HCT116 (cell line): ENCODE measurements around the gene PTPRZ1. TPM values are rescaled to one million over a fixed set of nuclear protein-coding genes. Genes with fewer than 3 reads are reported as not detected.

Experiments used
- ATAC-seq: fragments of 200-7000 bp; cut with Tn5 transposase; 2 replicates; pipeline ENCODE4 v1.9.1; 2020; ENCODE audit warnings: mild to moderate bottlenecking, moderate library complexity
- BruUV-seq: library from RNA; stranded (reverse); fragments of 400-500 nt; replicated peaks from 2 replicates; lab custom pipeline; 2021; lab: Mats Ljungman, UMichigan
- CTCF ChIA-PET: fragments of 300-600 bp; sonication (Branson Sonifier 250); formaldehyde crosslinking; loops from one replicate; lab custom pipeline; 2021; ENCODE audit warnings: antibody characterized with exemption; lab: Charles Lee
- POLR2A ChIA-PET: fragments of 300-600, 350-600 bp; sonication (Branson Sonifier 250); formaldehyde crosslinking; loops from one replicate; lab custom pipeline; 2021; ENCODE audit warnings: antibody characterized with exemption; lab: Charles Lee
- RAD21 ChIA-PET, 2 experiments: fragments of 300-600 bp; sonication (Branson Sonifier 250); formaldehyde crosslinking; loops; one replicate each; lab custom pipeline; 2023; ENCODE audit warnings: low total read pairs in 2 of 2; ENCODE audit not compliant: uncharacterized antibody in 2 of 2, unreplicated experiment in 2 of 2, low non-redundant PET in 1 of 2; lab: Charles Lee
- DNase-seq: peaks from one replicate; pipeline ENCODE4 v3.0.0-alpha.2; 2010; ENCODE audit warnings: low read depth, low spot score
- H2AFZ ChIP-seq: fragments of 200-600 bp; shearing (Covaris generic), sonication (generic); 2 replicates; pipeline ENCODE4 v1.6.1; 2017; ENCODE audit warnings: low read depth, mixed run types, mixed read lengths, antibody characterized with exemption, low read length; ENCODE audit not compliant: poor library complexity, severe bottlenecking
- H3K27ac ChIP-seq: 2 replicates; pipeline ENCODE4 v1.5.1; 2012; ENCODE audit warnings: low read depth, low read length
- H3K27me3 ChIP-seq: fragments of 200-600 bp; sonication (generic); 2 replicates; pipeline ENCODE4 v1.6.1; 2016; ENCODE audit warnings: mixed run types, low read length, mixed read lengths; ENCODE audit not compliant: insufficient read depth
- H3K36me3 ChIP-seq, 2 experiments: fragments of 200-500 bp in 1 of 2; fragments of 200-600 bp in 1 of 2; sonication (Bioruptor generic) in 1 of 2; sonication (generic) in 1 of 2; 2 replicates each; pipeline versions ENCODE4 v1.5.1 to v1.6.1; 2014 to 2016; ENCODE audit warnings: low read length in 2 of 2, inconsistent platforms in 1 of 2, mixed read lengths in 1 of 2, mixed run types in 1 of 2; ENCODE audit not compliant: insufficient read depth in 2 of 2, control insufficient read depth in 1 of 2
- H3K4me1 ChIP-seq, 2 experiments: fragments of 200-600 bp in 1 of 2; sonication (generic) in 1 of 2; 2 replicates each; pipeline versions ENCODE4 v1.5.1 to v1.6.1; 2012 to 2017; ENCODE audit warnings: low read length in 2 of 2, inconsistent platforms in 1 of 2, mild to moderate bottlenecking in 1 of 2, mixed read lengths in 1 of 2, mixed run types in 1 of 2, moderate library complexity in 1 of 2; ENCODE audit not compliant: insufficient read depth in 2 of 2, control insufficient read depth in 1 of 2
- H3K4me2 ChIP-seq: fragments of 200-600 bp; sonication (generic); 2 replicates; pipeline ENCODE4 v1.6.1; 2017; ENCODE audit warnings: mixed run types, low read length, mixed read lengths
- H3K4me3 ChIP-seq, 2 experiments: fragments of 200-600 bp in 1 of 2; sonication (generic) in 1 of 2; replicated peaks in 1 of 2; 2 replicates each; pipeline ENCODE4 v1.5.1; 2011 to 2016; ENCODE audit warnings: low read length in 2 of 2, control low read depth in 1 of 2, low read depth in 1 of 2, mild to moderate bottlenecking in 1 of 2, mixed read lengths in 1 of 2, mixed run types in 1 of 2
- H3K79me2 ChIP-seq: fragments of 200-600 bp; sonication (generic); 2 replicates; pipeline ENCODE4 v1.6.1; 2017; ENCODE audit warnings: mild to moderate bottlenecking, mixed run types, low read length, moderate library complexity, mixed read lengths; ENCODE audit not compliant: insufficient read depth
- H3K9ac ChIP-seq: fragments of 200-600 bp; sonication (generic); 2 replicates; pipeline ENCODE4 v1.6.1; 2016; ENCODE audit warnings: low read length, mixed read lengths
- H3K9me2 ChIP-seq: fragments of 200-600 bp; sonication (generic), shearing (Covaris generic); 2 replicates; pipeline ENCODE4 v1.6.1; 2017; ENCODE audit warnings: mixed run types, mild to moderate bottlenecking, moderate library complexity; ENCODE audit not compliant: insufficient read depth
- H3K9me3 ChIP-seq, 2 experiments: fragments of 200-500 bp in 1 of 2; fragments of 200-600 bp in 1 of 2; sonication (Bioruptor generic) in 1 of 2; sonication (generic) in 1 of 2; 2 replicates each; pipeline ENCODE4 v1.6.1; 2014 to 2017; ENCODE audit warnings: low read length in 2 of 2, mixed read lengths in 2 of 2, inconsistent platforms in 1 of 2, low read depth in 1 of 2, mild to moderate bottlenecking in 1 of 2, mixed run types in 1 of 2, moderate library complexity in 1 of 2; ENCODE audit not compliant: control insufficient read depth in 1 of 2, insufficient read depth in 1 of 2
- H4K20me1 ChIP-seq: fragments of 200-600 bp; sonication (generic), shearing (Covaris generic); 2 replicates; pipeline ENCODE4 v1.6.1; 2017; ENCODE audit warnings: mixed run types, mild to moderate bottlenecking, moderate library complexity; ENCODE audit not compliant: insufficient read depth
- ATF3 ChIP-seq: IDR thresholded peaks from 2 replicates; pipeline ENCODE4 v1.6.1; 2012
- CBX3 ChIP-seq: IDR thresholded peaks from 2 replicates; pipeline ENCODE4 v1.6.1; 2012; ENCODE audit warnings: low read depth
- CEBPB ChIP-seq: IDR thresholded peaks from 2 replicates; pipeline ENCODE4 v1.6.1; 2012; ENCODE audit warnings: low read depth
- EGR1 ChIP-seq: IDR thresholded peaks from 2 replicates; pipeline ENCODE4 v1.6.1; 2012; ENCODE audit warnings: low read depth
- ELF1 ChIP-seq: IDR thresholded peaks from 2 replicates; pipeline ENCODE4 v1.6.1; 2012; ENCODE audit warnings: low read depth, borderline replicate concordance
- EZH2 ChIP-seq: fragments of 200-600 bp; sonication (generic); IDR thresholded peaks from 2 replicates; pipeline ENCODE4 v1.6.1; 2017; ENCODE audit warnings: antibody characterized with exemption, mixed run types
- EZH2phosphoT487 ChIP-seq: fragments of 200-600 bp; IDR thresholded peaks from 2 replicates; pipeline ENCODE4 v1.6.1; 2018; ENCODE audit warnings: antibody characterized with exemption, borderline replicate concordance
- FOSL1 ChIP-seq: IDR thresholded peaks from 2 replicates; pipeline ENCODE4 v1.6.1; 2012; ENCODE audit warnings: low read depth
- JUND ChIP-seq: IDR thresholded peaks from 2 replicates; pipeline ENCODE4 v1.6.1; 2012
- MAX ChIP-seq: IDR thresholded peaks from 2 replicates; pipeline ENCODE4 v1.6.1; 2012
- POLR2AphosphoS5 ChIP-seq: IDR thresholded peaks from 2 replicates; pipeline ENCODE4 v1.6.1; 2011; ENCODE audit warnings: mild to moderate bottlenecking, low read depth, low read length, moderate library complexity
- RAD21 ChIP-seq: IDR thresholded peaks from 2 replicates; pipeline ENCODE4 v1.6.1; 2012; ENCODE audit warnings: low read depth, mild to moderate bottlenecking
- SIN3A ChIP-seq: IDR thresholded peaks from 2 replicates; pipeline ENCODE4 v1.6.1; 2012; ENCODE audit warnings: low read depth
- SP1 ChIP-seq: IDR thresholded peaks from 2 replicates; pipeline ENCODE4 v1.6.1; 2012; ENCODE audit warnings: low read depth
- SRF ChIP-seq: IDR thresholded peaks from 2 replicates; pipeline ENCODE4 v1.6.1; 2012; ENCODE audit warnings: low read depth
- TCF7L2 ChIP-seq: IDR thresholded peaks from 2 replicates; pipeline ENCODE4 v1.7.0; 2011; ENCODE audit warnings: borderline replicate concordance, inconsistent platforms; ENCODE audit not compliant: insufficient read depth, insufficient read length; ENCODE audit errors: extremely low read depth
- YY1 ChIP-seq: IDR thresholded peaks from 2 replicates; pipeline ENCODE4 v1.6.1; 2011; ENCODE audit warnings: low read length, low read depth, moderate library complexity, mild to moderate bottlenecking; ENCODE audit not compliant: insufficient replicate concordance; ENCODE audit errors: extremely low read depth
- ZBTB33 ChIP-seq: IDR thresholded peaks from 2 replicates; pipeline ENCODE4 v1.6.1; 2011; ENCODE audit warnings: mild to moderate bottlenecking, low read length, moderate library complexity; ENCODE audit not compliant: insufficient replicate concordance; ENCODE audit errors: extremely low read depth
- ZFX ChIP-seq: fragments of 450-650 bp; IDR thresholded peaks from 2 replicates; pipeline ENCODE4 v1.6.1; 2017
- ZNF274 ChIP-seq: fragments of 200-500 bp; sonication (Bioruptor generic); IDR thresholded peaks from 2 replicates; pipeline ENCODE4 v1.6.1; 2014; ENCODE audit warnings: mild to moderate bottlenecking, low read depth, low read length, inconsistent platforms
- intact Hi-C: fragments of 100-400 bp; cut with micrococcal nuclease; formaldehyde crosslinking; loops from 2 replicates; pipeline ENCODE4 v1.10.0; 2022
- total RNA-seq: library from RNA; stranded (reverse); gene quantifications from one replicate; pipeline ENCODE4 v1.2.1, GENCODE V29; 2021; ENCODE audit not compliant: unreplicated experiment

Gene PTPRZ1
- total RNA-seq, 1 experiment from 2014 or later, result 0.25 TPM

GRCh38 chr7:121966276-121966934, 93.4 kb downstream of the PTPRZ1 start:
- intact Hi-C loops, result no loop called here
- no peak overlapping the region for H3K9ac ChIP-seq
- no peak for ATAC-seq
- no peaks in the 10 kb centered on the region for H3K79me2 ChIP-seq
- H3K27ac ChIP-seq, result no peak overlapping the region
- ChIA-PET POLR2A (no interaction called here), RAD21 (no interaction called here), CTCF (no interaction called here)
- no peaks in the 10 kb centered on the region for H3K36me3 ChIP-seq
- no peak overlapping the region for H2AFZ ChIP-seq
- H3K4me3 ChIP-seq, result no peak overlapping the region
- H3K9me3 ChIP-seq, result no peaks in the 10 kb centered on the region
- BruUV-seq, result no TSS peak
- no peaks in the 10 kb centered on the region for H4K20me1 ChIP-seq
- no peak overlapping the region for H3K4me2 ChIP-seq
- DNase-seq, result no peak
- TF ChIP-seq ELF1 (no peak), EGR1 (no peak), POLR2AphosphoS5 (no peak), EZH2 (no peak), JUND (no peak), MAX (no peak), ZBTB33 (no peak), FOSL1 (no peak), TCF7L2 (no peak), ATF3 (no peak), SRF (no peak), ZFX (no peak), RAD21 (no peak), ZNF274 (no peak), CEBPB (no peak), SP1 (no peak), YY1 (no peak), SIN3A (no peak), EZH2phosphoT487 (no peak), CBX3 (no peak)
- H3K4me1 ChIP-seq, result peaks cover 0 to 9% of the 10 kb centered on the region in 2 experiments; a peak in 2 of 4 replicates
- no peaks in the 10 kb centered on the region for H3K9me2 ChIP-seq
- no peaks in the 10 kb centered on the region for H3K27me3 ChIP-seq
